Mesenchymal stem cell (in vitro differentiated cells and primary cell): ENCODE results near the gene ZMPSTE24.

Source experiments
- DNase-seq: peaks from one replicate; pipeline ENCODE4 v3.0.0-alpha.2; 2013
- H2AFZ ChIP-seq: one replicate; pipeline ENCODE4 v1.6.1; 2013; ENCODE audit warnings: low read depth, mild to moderate bottlenecking, control low read depth, inconsistent platforms, low read length, moderate library complexity
- H2AK5ac ChIP-seq: 2 replicates; pipeline ENCODE4 v1.6.1; 2013; ENCODE audit warnings: low read length, moderate library complexity, mild to moderate bottlenecking, inconsistent platforms; ENCODE audit not compliant: severe bottlenecking
- H2BK120ac ChIP-seq: one replicate; pipeline ENCODE4 v1.6.1; 2013; ENCODE audit warnings: low read depth, mild to moderate bottlenecking, inconsistent platforms, low read length, moderate library complexity
- H2BK12ac ChIP-seq, 2 experiments: one replicate each; pipeline ENCODE4 v1.6.1; 2013; ENCODE audit warnings: inconsistent platforms in 2 of 2, low read length in 2 of 2, mild to moderate bottlenecking in 2 of 2, moderate library complexity in 2 of 2, control low read depth in 1 of 2
- H2BK15ac ChIP-seq: one replicate; pipeline ENCODE4 v1.6.1; 2013; ENCODE audit warnings: mild to moderate bottlenecking, low read depth, inconsistent platforms; ENCODE audit not compliant: poor library complexity, severe bottlenecking
- H2BK5ac ChIP-seq: 2 replicates; pipeline ENCODE4 v1.6.1; 2013; ENCODE audit warnings: low read depth, mild to moderate bottlenecking, low read length, control low read depth, inconsistent platforms; ENCODE audit not compliant: poor library complexity, severe bottlenecking
- H3K14ac ChIP-seq, 2 experiments: one replicate each; pipeline ENCODE4 v1.6.1; 2013; ENCODE audit warnings: inconsistent platforms in 2 of 2, low read length in 2 of 2, control low read depth in 1 of 2, mild to moderate bottlenecking in 1 of 2, moderate library complexity in 1 of 2
- H3K18ac ChIP-seq, 2 experiments: one replicate each; pipeline ENCODE4 v1.6.1; 2013; ENCODE audit warnings: inconsistent platforms in 2 of 2, low read length in 2 of 2, control low read depth in 1 of 2, low read depth in 1 of 2, mild to moderate bottlenecking in 1 of 2
- H3K23ac ChIP-seq, 2 experiments: one replicate each; pipeline ENCODE4 v1.6.1; 2013; ENCODE audit warnings: inconsistent platforms in 2 of 2, low read length in 2 of 2, mild to moderate bottlenecking in 2 of 2, moderate library complexity in 2 of 2, control low read depth in 1 of 2
- H3K27ac ChIP-seq: 2 replicates; pipeline ENCODE4 v1.5.1; 2013; ENCODE audit warnings: mild to moderate bottlenecking, moderate library complexity, low read length, control low read depth, inconsistent platforms; ENCODE audit not compliant: poor library complexity, severe bottlenecking
- H3K27me3 ChIP-seq, 2 experiments: 2 replicates each; pipeline versions ENCODE4 v1.6.1 to v1.7.0; 2013; ENCODE audit warnings: low read length in 2 of 2, mild to moderate bottlenecking in 2 of 2, moderate library complexity in 2 of 2, control low read depth in 1 of 2, inconsistent platforms in 1 of 2; ENCODE audit not compliant: control insufficient read depth in 1 of 2, insufficient read depth in 1 of 2
- H3K36me3 ChIP-seq, 2 experiments: 2 replicates each; pipeline versions ENCODE4 v1.6.1 to v1.7.0; 2013; ENCODE audit warnings: low read length in 2 of 2, control low read depth in 1 of 2, inconsistent platforms in 1 of 2, low read depth in 1 of 2, mild to moderate bottlenecking in 1 of 2; ENCODE audit not compliant: insufficient read depth in 2 of 2, control insufficient read depth in 1 of 2
- H3K4ac ChIP-seq, 2 experiments: one replicate each; pipeline ENCODE4 v1.6.1; 2013; ENCODE audit warnings: inconsistent platforms in 2 of 2, low read length in 2 of 2, mild to moderate bottlenecking in 2 of 2, moderate library complexity in 2 of 2, control low read depth in 1 of 2, low read depth in 1 of 2
- H3K4me1 ChIP-seq: 2 replicates; pipeline ENCODE4 v1.6.1; 2013; ENCODE audit warnings: low read depth, low read length, control low read depth; ENCODE audit not compliant: control insufficient read depth, insufficient read depth
- H3K4me2 ChIP-seq: 2 replicates; pipeline ENCODE4 v1.6.1; 2013; ENCODE audit warnings: low read length, mild to moderate bottlenecking, inconsistent platforms; ENCODE audit not compliant: poor library complexity, severe bottlenecking
- H3K4me3 ChIP-seq, 2 experiments: 2 replicates each; pipeline versions ENCODE4 v1.5.1 to v1.7.0; 2013; ENCODE audit warnings: low read length in 2 of 2, mild to moderate bottlenecking in 2 of 2, control low read depth in 1 of 2, low read depth in 1 of 2; ENCODE audit not compliant: insufficient read depth in 1 of 2
- H3K79me1 ChIP-seq: replicated peaks from 2 replicates; pipeline ENCODE4 v1.6.1; 2013; ENCODE audit warnings: mild to moderate bottlenecking, control low read depth, low read length, inconsistent platforms; ENCODE audit not compliant: poor library complexity, severe bottlenecking
- H3K9ac ChIP-seq: 2 replicates; pipeline ENCODE4 v1.7.0; 2013; ENCODE audit warnings: mild to moderate bottlenecking, low read length, moderate library complexity
- H3K9me3 ChIP-seq: 2 replicates; pipeline ENCODE4 v1.7.0; 2013; ENCODE audit warnings: mild to moderate bottlenecking, low read length; ENCODE audit not compliant: control insufficient read depth
- H4K8ac ChIP-seq: one replicate; pipeline ENCODE4 v1.6.1; 2013; ENCODE audit warnings: inconsistent platforms, mild to moderate bottlenecking, low read length, moderate library complexity
- H4K91ac ChIP-seq: one replicate; pipeline ENCODE4 v1.6.1; 2013; ENCODE audit warnings: mild to moderate bottlenecking, low read length, inconsistent platforms
- WGBS: methylation state at CpG from one replicate; pipeline ENCODE4 v1.1.7; 2013; ENCODE audit warnings: mixed read lengths; 5-methylcytosine and 5-hydroxymethylcytosine counted together

ZMPSTE24 gene

DNA sequence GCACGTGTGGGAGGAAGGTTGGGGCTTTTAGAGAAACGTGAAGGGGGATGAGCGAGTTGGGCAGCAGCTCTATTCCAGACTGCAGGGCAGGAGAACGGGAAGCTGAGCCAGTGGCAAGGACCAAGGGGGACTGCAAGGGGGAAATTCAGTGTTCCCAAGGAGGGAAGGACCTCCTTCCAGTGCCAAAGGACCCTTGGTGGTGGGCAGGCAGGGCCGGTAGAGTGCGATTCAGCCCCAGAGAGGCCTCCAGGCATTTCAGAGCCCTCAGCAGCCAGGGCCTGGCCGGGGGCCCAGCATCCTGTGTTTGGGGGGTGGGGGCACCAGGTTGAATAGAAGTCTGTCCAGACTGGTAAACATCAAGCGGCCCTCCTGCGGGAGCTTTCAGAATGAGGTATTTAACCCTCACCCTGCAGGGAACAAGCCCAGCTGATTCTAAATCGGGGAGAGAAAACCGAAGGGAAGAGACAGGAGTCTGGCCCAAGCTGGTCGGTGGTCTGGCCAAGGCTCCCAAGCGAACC is 56.7 kb downstream of the ZMPSTE24 start:
- Histone ChIP-seq H3K9me3 (no peaks in the 10 kb centered on the region), H3K18ac (peak overlapping the region; percentile 6 to 74), H3K27ac (peak overlapping the region; percentile 9), H2BK120ac (no peak overlapping the region), H3K79me1 (no peaks in the 10 kb centered on the region), H3K4me3 (peak overlapping the region in 1 of 2 experiments; percentile 67), H2AK5ac (no peak overlapping the region), H3K4me2 (peak overlapping the region; percentile 16), H4K91ac (peak overlapping the region; percentile 14), H2BK12ac (peak overlapping the region in 1 of 2 experiments; percentile 68), H3K27me3 (peaks cover 27 to 43% of the 10 kb centered on the region in 2 experiments), H4K8ac (peak overlapping the region; percentile 55), H2AFZ (peak overlapping the region; percentile 16), H2BK15ac (no peak overlapping the region), H3K14ac (no peak overlapping the region), H3K4me1 (peaks cover 34% of the 10 kb centered on the region), H3K36me3 (no peaks in the 10 kb centered on the region), H3K4ac (peak overlapping the region in 1 of 2 experiments; percentile 22), H3K23ac (no peak overlapping the region), H2BK5ac (no peak overlapping the region), H3K9ac (peak overlapping the region; percentile 84)
- no peak for DNase-seq
- 40% methylated on average over 13 of the region's 13 CpGs for WGBS

DNA sequence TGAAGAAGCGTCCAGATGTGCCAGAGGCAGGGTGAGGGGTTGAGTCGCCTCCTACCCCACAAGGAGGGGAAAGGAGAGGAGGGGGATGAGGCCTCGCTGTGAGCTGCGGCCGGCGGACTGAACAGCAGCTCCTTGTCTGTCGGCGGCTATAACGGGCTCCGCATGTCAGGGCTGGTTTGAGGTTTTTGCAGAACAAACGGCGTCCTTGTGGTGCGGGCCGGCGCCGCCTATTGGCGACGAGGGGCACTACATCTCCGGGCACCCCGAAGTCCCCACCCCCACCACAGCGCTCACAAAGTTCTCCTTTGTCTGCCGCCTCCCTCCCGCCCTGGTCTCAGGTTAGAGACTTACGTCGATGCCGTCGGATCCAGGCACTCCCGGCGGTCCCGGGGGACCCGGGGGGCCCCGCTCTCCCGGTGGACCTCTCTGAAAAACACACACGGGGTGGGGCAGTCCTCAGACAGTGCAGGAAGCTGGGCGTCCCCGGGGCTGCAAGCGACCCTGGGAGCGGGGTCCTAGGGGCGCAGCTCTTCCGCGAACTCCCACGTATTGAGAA is 57.3 kb downstream of the ZMPSTE24 start:
- H3K4me2 ChIP-seq = peak overlapping the region; percentile 16
- peak overlapping the region; percentile 84 for H3K9ac ChIP-seq
- peaks cover 27 to 43% of the 10 kb centered on the region in 2 experiments for H3K27me3 ChIP-seq
- H3K4me1 ChIP-seq = peaks cover 34% of the 10 kb centered on the region
- no peak overlapping the region for H2BK5ac ChIP-seq
- 6% methylated on average over 33 of the region's 42 CpGs for WGBS
- peak overlapping the region; percentile 16 for H2AFZ ChIP-seq
- H2BK15ac ChIP-seq = peak overlapping the region; percentile 84
- peak overlapping the region; percentile 14 for H4K91ac ChIP-seq
- H3K23ac ChIP-seq = no peak overlapping the region
- no peaks in the 10 kb centered on the region for H3K36me3 ChIP-seq
- H2BK12ac ChIP-seq = peak overlapping the region in 1 of 2 experiments; percentile 49
- DNase-seq = peak; percentile 83
- H3K18ac ChIP-seq = peak overlapping the region; percentile 42 to 59
- H3K4me3 ChIP-seq = peak overlapping the region; percentile 2 to 67
- H4K8ac ChIP-seq = peak overlapping the region; percentile 81
- H3K4ac ChIP-seq = peak overlapping the region in 1 of 2 experiments; percentile 17
- H3K14ac ChIP-seq = no peak overlapping the region
- no peak overlapping the region for H2AK5ac ChIP-seq
- peak overlapping the region; percentile 9 for H3K27ac ChIP-seq
- H3K9me3 ChIP-seq = no peaks in the 10 kb centered on the region
- no peaks in the 10 kb centered on the region for H3K79me1 ChIP-seq
- H2BK120ac ChIP-seq = peak overlapping the region; percentile 61

DNA sequence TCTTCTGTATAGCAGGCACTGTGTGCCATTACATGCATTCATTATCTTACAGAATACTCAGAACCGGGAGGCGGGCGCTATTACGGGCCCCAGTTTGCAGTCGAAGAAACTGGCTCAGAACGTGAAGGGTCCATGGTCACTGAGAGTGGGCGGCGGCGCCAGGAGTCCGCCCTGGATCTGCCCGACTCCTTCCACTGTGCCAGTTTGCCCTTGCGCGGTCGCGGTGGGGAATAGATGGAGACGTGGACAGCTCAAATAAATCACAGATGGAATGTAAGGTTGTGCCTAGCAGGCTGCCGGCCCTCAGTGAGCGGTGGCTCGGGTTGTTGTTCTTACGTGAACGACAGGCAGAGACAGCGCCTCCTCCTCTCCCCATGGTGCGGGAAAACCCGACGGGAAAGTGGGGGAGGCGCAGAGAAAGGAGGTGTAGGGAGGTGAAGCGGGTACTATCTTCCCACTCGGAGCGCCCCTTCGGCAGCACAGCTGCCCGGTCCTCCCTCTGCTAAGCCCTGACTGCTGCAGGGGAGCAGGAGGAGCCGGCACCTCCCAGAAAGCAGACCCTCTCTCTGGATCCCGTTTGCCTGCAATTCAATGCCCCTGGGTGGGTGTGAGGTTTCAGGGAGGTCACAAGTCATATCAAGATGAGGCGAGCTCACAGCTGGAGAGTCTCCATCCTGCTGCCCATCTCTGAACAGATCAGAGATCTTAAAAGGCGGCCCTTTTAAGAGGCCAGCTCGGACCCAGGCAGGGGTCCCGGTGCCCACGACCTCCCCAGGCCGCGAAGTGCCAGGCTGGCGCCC is 58.0 kb downstream of the ZMPSTE24 start:
- Histone ChIP-seq H2BK12ac (peak overlapping the region in 1 of 2 experiments; percentile 55), H2AK5ac (no peak overlapping the region), H3K9ac (peak overlapping the region; percentile 49), H3K79me1 (no peaks in the 10 kb centered on the region), H3K27me3 (peaks cover 27 to 37% of the 10 kb centered on the region in 2 experiments), H3K18ac (peak overlapping the region; percentile 42 to 54), H3K27ac (no peak overlapping the region), H3K23ac (peak overlapping the region in 1 of 2 experiments; percentile 28), H2AFZ (peak overlapping the region; percentile 70), H3K36me3 (no peaks in the 10 kb centered on the region), H4K8ac (peak overlapping the region; percentile 81), H3K14ac (no peak overlapping the region), H3K9me3 (no peaks in the 10 kb centered on the region), H4K91ac (peak overlapping the region; percentile 14), H3K4me3 (peak overlapping the region; percentile 45 to 67), H3K4ac (peak overlapping the region in 1 of 2 experiments; percentile 49), H2BK15ac (peak overlapping the region; percentile 84), H3K4me1 (peaks cover 34% of the 10 kb centered on the region), H3K4me2 (peak overlapping the region; percentile 72), H2BK5ac (no peak overlapping the region), H2BK120ac (peak overlapping the region; percentile 61)
- 6% methylated on average over 36 of the region's 41 CpGs for WGBS
- peak; percentile 27 for DNase-seq
